DMS 273 (cell line): Measurements from ENCODE around the gene BDH1.
"Not testable (repeated sequence)": the region's sequence is repeated elsewhere in the genome, so short reads cannot be mapped to it uniquely, and the experiment has no call there.

Source experiments
- DNase-seq: peaks from one replicate; lab custom pipeline; 2025; ENCODE audit not compliant: unreplicated experiment; lab: John Stamatoyannopoulos, UW

The BDH1 gene

DNA sequence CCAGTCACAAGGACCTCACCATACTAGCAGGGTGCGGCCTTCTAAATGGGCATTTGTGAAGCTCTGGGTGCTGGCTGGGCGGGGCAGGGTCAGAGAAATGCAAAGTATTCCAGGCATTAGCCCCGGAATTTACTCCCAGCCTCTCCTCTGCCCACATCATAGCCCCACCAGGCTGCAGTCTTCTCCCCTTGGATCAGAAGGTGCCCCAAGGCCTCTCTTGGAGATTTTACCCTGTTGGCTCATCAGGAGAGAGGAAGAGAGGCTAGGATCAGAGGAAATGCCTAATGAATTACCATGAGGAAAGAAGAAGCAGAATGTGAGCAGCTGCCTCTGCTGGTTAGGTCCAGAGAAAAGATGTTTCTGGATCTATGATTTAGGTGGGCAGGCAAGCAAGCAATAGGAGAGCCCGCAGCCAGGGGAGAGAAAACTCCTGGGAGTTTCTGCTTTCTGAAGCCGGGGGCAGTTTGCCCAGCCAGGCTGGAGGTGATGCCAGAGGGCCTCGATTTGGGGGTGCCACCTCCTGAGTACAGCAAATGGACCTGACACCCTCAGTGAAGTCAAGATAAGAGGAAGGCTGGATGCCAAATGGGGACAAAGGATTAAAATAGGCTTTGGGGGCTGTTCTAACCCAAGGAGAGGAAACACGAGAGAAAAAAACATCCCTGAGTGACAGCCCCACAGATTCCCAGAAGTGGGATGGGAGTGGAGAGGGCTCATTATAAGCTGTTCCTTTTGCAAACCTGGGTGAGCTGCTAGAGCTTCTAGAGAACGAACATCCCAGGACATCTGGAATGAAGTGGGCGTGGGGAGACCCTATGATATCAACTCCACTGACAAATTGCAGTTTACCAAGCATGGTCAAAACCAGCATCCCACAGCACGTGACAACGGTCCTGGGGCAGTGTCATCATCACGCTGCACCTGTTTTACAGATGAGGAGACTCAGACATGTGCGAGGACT is 65.4 kb downstream of the BDH1 start:
- DNase-seq = no peak

DNA sequence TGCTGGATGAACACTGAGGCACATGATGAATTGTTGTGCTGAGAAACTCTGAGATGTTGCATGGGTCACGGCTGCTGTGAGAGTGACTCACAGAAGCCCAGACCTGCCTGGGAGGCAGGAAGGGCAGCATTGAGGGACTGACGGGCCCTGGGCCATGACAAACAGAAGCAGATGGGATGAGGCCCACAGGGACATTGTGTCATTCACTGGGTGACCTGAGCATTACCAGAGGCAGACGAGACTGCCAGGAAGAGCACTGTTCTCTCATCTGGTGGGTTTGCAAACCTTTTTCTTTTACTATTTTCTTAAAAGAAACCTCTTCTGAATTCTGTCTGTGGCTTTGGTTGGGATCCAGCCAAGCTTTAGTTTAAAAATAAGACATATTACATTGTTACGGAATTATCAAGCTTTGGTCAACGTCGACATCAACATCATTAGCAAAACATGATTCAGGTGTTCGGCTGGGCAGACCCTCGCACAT is 67.8 kb downstream of the BDH1 start:
- DNase-seq = peak; percentile 71

DNA sequence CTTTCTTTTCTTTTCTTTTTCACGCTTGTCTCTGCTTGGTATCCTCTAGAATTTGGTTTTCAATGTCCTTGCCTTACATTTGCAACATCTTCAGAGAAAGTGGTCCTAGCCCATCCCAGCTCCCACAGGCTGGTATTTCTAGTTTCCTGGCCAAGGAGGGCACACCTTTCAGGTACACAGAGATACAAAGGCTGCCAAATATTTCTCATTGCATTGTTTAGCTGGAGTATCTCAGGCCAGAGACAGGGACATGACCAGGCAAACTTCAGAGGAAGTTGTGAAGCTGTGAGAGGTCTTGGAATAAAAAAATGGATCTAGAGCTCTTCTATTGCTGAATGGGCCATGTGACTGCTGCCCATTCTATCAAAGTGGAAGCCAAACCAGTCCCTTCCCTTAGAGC is 68.9 kb downstream of the BDH1 start:
- no peak for DNase-seq

DNA sequence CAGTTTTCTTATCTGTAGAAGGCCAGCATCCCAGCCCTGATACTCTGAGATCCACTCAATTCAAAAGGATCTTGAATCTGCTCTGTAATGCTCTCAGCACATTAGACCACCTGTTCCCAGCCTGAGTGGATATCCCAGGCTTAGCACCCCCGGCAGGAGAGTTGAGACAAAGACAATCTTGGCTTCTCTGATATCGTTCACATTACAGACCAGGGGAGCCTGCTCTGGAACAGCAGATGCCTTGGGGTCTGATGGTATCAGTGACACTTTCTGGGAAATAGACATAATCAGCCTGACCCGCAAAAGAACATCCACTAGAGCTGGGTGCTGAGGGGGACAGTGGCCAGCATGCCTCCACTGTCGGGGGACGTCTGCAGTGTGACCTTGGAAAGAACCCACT is 70.6 kb downstream of the BDH1 start:
- no peak for DNase-seq

DNA sequence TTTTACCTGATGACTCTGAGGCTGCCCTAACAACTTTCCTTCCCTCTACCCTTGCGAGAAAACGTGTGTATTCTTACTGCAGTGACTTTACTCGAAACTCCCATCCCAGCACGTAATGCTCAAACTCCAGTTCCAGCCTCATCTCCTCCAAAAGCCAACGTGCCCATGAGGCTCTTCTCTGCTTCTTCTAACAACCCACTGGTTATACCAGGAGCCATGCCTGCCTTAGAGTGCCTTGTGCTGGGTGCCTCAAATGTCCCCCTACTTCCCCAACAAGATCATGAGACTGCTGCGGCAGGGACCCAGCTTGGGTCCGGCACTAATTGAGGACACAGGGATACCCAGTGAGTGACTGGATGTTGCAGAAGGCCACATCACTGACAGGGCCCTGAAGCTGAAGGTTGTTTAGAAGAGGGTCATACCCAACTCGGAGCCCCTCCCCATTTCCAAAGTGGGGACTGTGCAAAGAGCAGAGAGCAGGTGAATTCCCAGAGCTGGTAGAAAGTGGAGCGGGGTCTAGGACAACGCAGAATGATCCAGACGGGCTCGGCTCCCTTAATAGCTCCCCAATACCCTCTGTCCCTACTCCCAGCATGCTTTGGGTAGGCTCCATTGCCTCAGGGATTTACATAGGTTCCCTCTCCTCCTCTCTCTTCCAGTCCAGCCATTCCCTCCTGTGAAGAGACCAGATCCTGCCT is 71.4 kb downstream of the BDH1 start:
- peak; percentile 34 for DNase-seq

DNA sequence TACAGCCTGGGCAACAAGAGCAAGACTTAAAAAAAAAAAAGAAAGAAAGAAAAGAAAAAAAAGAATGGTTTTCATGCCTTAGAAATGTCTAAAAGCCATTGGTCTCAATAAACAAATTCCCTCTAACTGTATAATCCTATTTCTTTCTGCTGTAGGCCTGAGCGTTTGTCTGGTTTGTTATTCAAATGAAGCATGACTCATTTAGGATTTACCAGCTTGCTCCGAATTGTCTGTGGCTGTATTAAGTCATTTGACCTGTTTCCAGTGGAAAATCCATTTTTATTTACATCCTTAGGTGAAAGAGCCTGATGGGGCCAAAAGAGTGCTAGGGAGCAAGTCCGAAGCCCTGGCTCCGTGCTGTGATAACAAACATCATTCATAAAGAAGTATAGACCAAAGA is 73.8 kb downstream of the BDH1 start:
- no peak for DNase-seq

DNA sequence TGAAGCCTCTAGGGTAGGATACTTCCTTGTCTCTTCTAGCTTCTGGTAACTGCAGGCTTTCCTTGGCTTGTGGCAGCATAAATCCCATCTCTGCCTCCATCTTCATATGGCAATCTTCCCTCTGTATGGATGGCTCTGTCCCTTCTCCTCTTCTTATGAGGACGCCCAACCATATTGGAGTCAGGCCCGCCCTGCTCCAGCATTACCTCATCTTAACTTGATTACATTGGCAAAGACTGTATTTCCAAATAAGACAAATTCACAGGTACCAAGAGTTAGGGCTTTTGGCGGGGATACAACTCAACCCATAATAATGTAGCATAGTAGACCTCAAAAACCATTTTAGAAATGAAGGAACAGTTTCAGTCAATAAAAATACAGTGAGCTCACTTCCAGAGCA is 75.4 kb downstream of the BDH1 start:
- no peak for DNase-seq

DNA sequence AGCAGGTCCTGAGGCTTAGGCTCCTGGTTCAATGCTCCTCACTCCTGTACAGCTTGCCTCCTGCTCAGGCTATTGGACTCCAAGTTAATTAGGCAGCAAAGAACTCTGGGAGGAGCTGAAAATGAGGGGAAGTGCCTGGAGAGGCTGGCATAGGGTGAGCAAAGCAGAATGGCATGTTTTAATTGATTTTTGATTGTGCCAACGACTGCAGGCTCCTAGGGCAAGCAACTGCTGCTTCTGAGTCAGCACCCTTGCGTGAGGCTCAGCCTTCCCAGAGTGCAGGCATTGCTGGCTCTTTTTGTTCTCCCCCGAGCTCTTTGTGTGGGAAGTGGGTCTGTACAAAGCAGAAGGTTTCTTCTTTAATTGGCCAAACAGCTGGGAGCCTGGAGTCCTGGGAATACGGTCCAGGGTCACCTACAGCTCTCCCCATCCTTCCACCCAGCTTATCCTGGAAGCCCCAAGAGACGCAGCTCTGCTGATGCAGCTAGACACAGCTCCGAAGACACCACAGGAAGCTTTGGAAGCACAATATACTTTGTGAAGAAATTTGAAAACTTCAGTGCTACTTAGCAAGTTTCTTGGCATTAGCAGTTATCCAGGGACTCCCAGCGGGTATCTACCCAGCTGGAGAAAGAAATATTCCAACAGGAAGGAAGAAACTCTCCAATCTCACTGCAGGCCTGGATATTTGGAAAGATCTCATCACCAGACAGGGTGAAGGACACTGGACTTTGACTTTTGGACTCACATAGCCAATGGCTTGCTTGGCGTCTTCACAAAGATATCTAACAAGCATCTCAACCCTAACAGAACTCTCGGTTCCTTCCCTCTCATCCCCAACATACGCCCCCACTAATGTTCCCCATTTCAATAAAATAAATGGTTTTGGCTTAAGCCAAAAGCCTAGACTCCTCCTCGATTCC is 76.8 kb downstream of the BDH1 start:
- DNase-seq = peak; percentile 62

DNA sequence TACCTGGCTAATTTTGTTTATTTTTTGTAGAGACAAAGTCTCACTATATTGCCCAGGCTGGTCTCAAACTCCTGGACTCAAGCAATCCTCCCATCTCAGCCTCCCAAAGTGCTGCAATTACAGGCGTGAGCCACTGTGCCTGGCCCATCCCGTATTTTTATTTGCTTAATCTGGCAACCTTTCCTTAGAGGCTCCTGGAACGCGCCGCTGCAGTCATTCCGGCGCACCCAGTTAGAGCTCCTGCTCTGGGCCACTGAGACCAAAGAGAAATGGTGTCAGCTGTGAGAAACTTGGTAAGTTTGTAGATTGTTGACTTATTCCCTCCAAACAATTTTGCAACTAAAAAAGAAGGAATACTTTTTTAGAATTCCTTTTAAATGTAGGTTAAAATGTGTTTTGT is 78.0 kb downstream of the BDH1 start:
- DNase-seq = not testable (repeated sequence)

DNA sequence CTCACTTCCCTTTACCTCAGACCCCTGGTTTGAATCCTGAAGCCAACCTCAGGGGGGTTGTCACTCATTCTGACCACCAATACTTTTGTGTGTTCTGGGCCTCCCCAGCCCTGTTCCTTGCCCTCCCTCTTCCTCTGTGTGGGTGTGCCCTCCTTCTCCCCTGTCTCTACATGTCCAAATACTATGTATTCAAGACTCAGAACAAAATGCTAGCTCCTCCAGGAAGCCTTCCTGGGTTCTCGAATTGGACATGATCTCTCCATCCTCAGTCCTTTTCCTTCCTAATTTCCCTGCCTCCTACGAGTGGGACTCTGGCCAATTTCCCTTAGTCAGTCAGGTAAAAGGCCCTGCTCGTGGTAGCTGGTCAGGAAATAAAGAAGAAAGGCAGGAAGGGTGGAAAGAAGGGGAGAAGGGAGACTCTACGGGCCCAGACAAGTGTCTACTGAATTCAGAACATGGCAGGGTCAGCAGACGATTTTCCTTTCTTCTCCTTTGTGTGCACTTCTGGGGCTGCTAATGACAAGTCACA is 79.7 kb downstream of the BDH1 start:
- DNase-seq = no peak

DNA sequence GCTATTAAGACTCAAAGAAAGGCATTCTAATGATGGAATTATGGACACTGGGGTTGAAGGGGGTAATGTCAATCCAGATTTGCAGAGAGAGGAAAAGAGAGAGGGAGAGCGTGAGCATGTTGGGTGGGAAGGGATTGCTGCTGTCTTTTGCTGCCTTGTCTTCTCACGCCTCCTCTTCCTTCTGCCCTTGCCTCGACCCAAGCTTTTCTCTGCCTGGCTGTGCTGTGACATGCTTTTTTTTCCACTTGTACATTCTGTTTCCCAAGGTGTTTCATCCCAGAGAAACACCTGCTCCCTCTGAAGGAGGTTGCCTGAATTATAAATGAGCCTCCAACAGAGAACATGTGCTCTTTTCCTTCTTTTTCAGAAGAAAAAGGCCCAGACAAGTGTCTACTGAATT is 80.3 kb downstream of the BDH1 start:
- DNase-seq = no peak

DNA sequence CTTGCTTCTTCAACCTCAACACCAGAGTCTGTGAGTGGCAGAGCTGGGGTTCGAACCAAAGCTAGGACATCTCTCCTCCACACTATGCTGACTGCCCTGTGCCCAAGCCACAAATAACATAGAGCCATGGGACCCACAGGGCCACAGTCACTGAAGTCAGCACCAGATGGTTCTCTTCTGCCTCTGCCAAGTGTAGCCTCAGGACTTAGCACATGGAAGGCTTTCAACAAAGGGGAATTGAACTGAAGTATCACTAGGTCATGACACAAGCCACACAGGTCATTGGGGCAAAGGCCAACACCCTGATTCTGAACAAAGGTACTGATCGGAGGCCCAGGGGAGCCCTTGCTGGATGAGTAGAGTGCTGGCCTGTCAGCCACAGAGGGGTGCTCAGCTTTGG is 83.6 kb downstream of the BDH1 start:
- DNase-seq = peak; percentile 43

DNA sequence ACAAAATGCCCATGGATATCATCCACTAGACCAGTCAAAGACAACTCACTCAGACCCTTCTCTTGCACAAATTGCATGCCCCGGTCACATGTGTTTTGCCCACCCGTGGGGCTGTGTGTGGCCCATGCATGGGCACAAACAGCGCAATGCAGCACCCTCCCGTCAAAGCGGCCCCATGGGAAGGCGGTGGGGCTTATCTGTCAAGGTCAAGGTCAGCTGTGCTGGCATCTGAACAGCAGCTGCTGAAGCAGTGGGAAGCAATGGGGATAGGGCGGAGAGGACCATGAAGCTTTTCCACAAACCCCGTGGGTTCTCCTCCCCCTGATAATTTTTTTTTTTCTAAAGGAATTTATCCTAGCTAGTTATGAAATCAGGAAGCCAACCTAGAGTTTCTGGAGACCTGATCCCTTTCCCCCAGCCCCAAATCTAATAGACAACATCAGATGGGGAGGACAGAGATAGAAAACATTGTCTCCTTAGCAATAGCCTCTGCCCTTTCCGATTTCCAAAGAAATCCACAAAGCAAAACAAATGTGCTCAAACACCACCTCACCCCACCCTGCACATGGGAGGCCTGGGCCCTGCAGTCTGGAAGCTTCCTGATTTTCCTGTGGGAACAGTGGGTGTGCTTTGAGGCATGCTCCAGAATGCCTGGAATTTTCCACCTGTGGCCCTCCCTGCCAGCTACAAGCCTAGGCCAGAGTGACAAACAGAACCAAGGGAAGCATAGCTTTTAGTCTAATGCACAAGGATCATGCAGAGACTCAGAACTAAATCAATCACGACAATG is 84.4 kb downstream of the BDH1 start:
- DNase-seq = no peak

DNA sequence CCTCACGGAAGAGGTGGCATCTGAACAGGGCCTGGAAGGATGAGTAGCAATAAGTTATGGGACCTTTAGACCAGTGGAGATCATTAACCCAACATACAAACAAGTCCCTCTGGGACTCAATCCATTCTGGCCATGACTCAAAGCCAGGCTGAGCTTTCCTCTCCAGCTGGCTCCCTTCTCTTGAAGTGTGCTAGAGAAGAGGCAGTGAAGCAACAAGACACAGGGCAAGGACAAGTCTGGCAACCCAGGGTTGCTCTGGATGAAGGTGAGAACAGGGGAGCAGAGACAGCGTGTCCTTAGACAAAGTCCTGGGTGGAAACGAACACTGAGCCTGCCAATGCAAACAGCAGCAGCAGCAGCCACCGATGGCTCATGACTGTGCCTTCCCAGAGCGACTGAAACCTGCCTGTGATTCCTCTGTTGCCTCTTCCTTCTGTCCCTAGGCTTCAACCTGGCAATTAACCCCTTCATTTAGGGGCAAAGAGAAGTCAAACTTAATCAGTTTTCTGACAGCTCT is 86.8 kb downstream of the BDH1 start:
- peak; percentile 71 for DNase-seq

DNA sequence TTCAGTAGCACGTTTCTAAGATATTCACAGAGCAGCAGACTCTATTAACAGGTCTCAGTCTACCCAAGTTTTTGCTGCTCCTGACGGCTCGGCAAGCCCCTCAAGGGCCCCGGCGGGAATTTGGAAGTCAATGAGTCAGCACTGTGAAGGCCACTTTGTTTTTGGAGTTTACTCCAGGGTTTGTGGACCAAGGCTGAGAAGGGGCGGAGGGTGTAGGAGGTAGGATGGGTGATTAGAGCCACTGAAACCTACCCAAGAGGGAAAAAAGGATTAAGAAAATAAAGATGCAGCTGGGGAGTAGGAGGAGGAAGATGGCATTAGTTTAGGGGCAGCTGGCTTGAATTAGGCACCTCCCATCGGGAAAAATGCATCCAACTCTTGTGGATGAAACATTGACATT is 87.6 kb downstream of the BDH1 start:
- DNase-seq = no peak

DNA sequence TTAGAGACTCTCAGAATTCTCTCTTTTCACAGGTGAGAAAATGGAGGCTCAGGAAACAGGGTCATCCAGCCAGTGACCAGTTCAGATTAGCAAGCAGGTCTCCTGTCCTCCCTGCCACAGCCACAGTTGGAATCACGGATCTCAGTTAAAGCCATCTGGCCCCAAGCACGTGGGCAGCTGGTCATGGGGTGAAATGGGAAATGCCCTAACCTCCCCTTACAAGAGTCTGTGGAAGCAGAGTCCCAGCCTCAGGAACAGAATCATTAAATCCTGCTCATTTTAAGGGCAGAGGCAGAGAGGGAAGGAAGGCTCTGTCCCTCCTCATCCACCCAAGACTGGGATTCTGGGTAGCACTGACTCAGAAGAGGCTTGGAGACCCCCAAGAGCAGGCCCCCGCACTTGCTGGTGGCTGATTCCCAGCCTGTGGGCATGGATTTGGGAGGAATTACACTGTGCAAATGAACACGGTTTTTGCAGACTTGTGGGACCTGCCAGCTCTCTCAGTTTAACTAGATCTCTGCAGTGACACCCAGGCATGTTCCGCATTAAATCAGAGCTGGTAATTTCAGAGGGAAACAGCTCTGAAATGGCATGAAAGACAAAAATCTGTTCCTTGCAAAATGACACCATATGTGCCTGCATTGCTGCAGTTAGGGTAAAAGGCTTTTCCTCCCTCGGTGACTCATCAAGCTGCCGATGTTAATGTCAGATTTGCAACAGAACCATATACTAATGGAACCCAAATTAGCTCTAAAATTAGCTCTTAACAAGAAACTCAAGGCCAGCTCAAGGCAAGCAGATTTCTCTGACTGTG is 89.0 kb downstream of the BDH1 start:
- DNase-seq = peak; percentile 90

DNA sequence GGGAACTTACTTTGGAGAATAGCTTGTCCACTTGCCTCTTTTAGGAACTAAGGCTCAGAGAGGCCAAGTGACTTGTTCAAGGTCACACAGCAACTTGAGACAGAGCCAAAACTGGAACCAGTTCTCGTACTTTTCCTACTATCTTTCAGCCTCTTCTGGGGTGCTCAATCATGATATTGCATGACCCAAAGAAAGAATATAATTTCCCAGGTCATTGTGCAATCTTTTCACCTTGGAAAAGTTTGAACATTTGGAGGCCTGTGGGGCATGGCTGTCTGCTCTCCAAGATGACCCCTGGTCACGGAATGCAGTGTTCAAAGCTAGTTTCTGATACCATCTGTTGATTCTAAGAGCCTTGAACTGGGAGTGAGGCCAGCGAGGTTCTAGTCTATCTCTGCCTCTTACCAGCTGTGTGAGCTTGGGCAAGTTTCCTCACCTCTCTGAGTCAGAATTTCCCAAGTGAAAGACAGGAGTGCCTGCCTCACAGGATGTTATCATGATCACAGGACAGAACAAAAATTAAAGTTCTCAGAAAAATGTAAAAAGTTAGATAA is 89.7 kb downstream of the BDH1 start:
- DNase-seq = peak; percentile 82

DNA sequence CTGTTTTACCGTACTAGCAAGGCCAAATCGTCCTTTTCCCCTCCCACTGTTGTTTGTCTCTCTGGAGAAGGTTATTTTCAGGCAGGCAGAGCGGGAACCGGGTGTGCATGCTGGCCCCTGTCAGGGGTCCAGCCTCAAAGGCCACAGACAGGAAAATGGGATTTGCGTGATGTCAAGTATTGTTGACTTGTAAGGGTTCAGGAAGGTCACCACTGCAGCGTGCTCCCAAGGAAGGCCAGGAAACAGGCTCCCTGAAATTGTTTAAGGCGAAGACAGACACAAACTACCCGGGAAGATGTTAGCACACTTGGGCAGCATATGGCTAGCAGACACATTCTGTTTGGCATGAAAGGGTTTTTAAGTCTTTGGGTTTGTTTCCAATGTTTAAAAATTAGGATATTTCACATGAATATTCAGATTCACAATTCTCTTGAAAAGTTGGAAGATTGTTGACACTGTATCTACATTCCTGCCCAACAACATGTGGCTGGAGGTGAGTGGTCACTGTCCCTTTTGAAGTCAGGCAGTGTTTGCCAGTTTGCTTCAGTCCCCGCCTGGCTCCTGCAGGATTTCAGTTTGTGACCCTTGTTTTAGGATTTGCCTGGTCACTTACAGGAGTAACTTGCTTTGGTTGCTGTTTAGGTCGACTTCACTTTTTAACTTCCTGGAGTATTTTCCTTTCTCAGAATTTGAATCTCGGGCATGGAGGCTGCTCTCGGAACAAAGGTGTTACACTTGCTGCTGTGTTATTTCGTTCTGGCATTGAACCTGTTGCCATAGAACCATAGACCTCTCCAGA is 90.4 kb downstream of the BDH1 start:
- DNase-seq = peak; percentile 35
